Gastroesophageal sphincter (tissue), 4 donors: Measurements from ENCODE around the gene CRIP2. TPM values are rescaled to one million over a fixed set of nuclear protein-coding genes. Genes with fewer than 3 reads are reported as not detected.

Experiments
- ATAC-seq: fragments of 150-250 bp; one replicate; pipeline ENCODE4 v1.9.1; 2016; ENCODE audit warnings: mild to moderate bottlenecking, moderate library complexity
- H3K27ac ChIP-seq, 4 donors: fragments of 200-600 bp; sonication (generic) in 3 of 4; 1 replicate in 3 of 4; 2 replicates in 1 of 4; pipeline ENCODE4 v1.5.1; 2016 to 2019
- H3K27me3 ChIP-seq: fragments of 200-600 bp; sonication (generic); one replicate; pipeline ENCODE4 v1.5.1; 2019
- H3K36me3 ChIP-seq, 2 donors: fragments of 200-600 bp; sonication (generic); one replicate each; pipeline ENCODE4 v1.5.1; 2019; ENCODE audit warnings: control low read depth in 1 of 2
- H3K4me1 ChIP-seq, 3 donors: fragments of 200-600 bp; sonication (generic); 1 replicate in 2 of 3; 2 replicates in 1 of 3; pipeline ENCODE4 v1.5.1; 2016 to 2019; ENCODE audit warnings: control low read depth in 2 of 3
- H3K4me3 ChIP-seq, 2 donors: fragments of 200-600 bp; sonication (generic); one replicate each; pipeline ENCODE4 v1.5.1; 2019; ENCODE audit warnings: mild to moderate bottlenecking in 1 of 2, moderate library complexity in 1 of 2
- H3K9me3 ChIP-seq, 3 donors: fragments of 200-600 bp; sonication (generic); one replicate each; pipeline ENCODE4 v1.5.1; 2017 to 2019; ENCODE audit warnings: control low read depth in 2 of 3
- EP300 ChIP-seq: sonication (generic); formaldehyde crosslinking; IDR thresholded peaks from one replicate; pipeline ENCODE4 v1.6.1; 2017; ENCODE audit warnings: antibody characterized with exemption, mild to moderate bottlenecking
- POLR2A ChIP-seq, 2 donors: fragments of 450-650 bp; IDR thresholded peaks; one replicate each; pipeline ENCODE4 v1.6.1; 2017; ENCODE audit warnings: antibody characterized with exemption in 2 of 2, mild to moderate bottlenecking in 2 of 2, moderate library complexity in 1 of 2
- POLR2AphosphoS5 ChIP-seq: sonication (generic); formaldehyde crosslinking; IDR thresholded peaks from one replicate; pipeline ENCODE4 v1.6.1; 2017; ENCODE audit warnings: antibody characterized with exemption
- WGBS, 2 donors: methylation state at CpG; one replicate each; pipeline ENCODE4 v1.1.5; 2018; ENCODE audit warnings: low coverage in 1 of 2; 5-methylcytosine and 5-hydroxymethylcytosine counted together
- total RNA-seq, 4 donors: library from RNA; depleted of rRNA; stranded (reverse); fragments of >200 nt; gene quantifications; one replicate each; pipeline ENCODE4 v1.1.0, GENCODE V29; 2016
- TF ChIP-seq, protein P1 (sequence below), 4 experiments: fragments of 200-600 bp in 2 of 4; fragments of 450-650 bp in 2 of 4; sonication (generic) in 1 of 4; IDR thresholded peaks; one replicate each; pipeline ENCODE4 v1.5.1; 2017 to 2019; ENCODE audit warnings: antibody characterized with exemption in 4 of 4, mild to moderate bottlenecking in 2 of 4, moderate library complexity in 2 of 4

Gene CRIP2
- total RNA-seq, 4 donors from 2014 or later = 165 to 518 (median 343) TPM

- ATAC-seq = no peak
- H3K36me3 ChIP-seq = peaks cover 0 to 12% of the 10 kb centered on the region in 2 donors
- H3K27ac ChIP-seq = peak overlapping the region; percentile 85 to 97 (median 94)
- peak overlapping the region in 1 of 2 donors; percentile 61 for H3K4me3 ChIP-seq
- no peaks in the 10 kb centered on the region for H3K9me3 ChIP-seq
- no peaks in the 10 kb centered on the region for H3K27me3 ChIP-seq
- H3K4me1 ChIP-seq = peaks cover 0 to 80% (median 57%) of the 10 kb centered on the region in 3 donors
- WGBS, 2 donors = 20% methylated on average over 4 of the region's 20 CpGs; no CpG with 5 or more reads in 1 of the 2 donors
- TF ChIP-seq POLR2AphosphoS5 = no peak
- no peak for TF ChIP-seq EP300
- TF ChIP-seq, protein P1, sequence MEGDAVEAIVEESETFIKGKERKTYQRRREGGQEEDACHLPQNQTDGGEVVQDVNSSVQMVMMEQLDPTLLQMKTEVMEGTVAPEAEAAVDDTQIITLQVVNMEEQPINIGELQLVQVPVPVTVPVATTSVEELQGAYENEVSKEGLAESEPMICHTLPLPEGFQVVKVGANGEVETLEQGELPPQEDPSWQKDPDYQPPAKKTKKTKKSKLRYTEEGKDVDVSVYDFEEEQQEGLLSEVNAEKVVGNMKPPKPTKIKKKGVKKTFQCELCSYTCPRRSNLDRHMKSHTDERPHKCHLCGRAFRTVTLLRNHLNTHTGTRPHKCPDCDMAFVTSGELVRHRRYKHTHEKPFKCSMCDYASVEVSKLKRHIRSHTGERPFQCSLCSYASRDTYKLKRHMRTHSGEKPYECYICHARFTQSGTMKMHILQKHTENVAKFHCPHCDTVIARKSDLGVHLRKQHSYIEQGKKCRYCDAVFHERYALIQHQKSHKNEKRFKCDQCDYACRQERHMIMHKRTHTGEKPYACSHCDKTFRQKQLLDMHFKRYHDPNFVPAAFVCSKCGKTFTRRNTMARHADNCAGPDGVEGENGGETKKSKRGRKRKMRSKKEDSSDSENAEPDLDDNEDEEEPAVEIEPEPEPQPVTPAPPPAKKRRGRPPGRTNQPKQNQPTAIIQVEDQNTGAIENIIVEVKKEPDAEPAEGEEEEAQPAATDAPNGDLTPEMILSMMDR (IDR thresholded peaks at IDR 0.05) = no peak
- TF ChIP-seq POLR2A (IDR thresholded peaks at IDR 0.05) = no peak
Measured at GRCh38 chr14:105488781-105489541, 14.3 kb downstream of the CRIP2 start.

- peaks cover 0 to 73% (median 50%) of the 10 kb centered on the region in 3 donors for H3K4me1 ChIP-seq
- WGBS, 2 donors = 0% methylated on average over 1 to 9 of the region's 44 CpGs
Measured at GRCh38 chr14:105489542-105490266, 15.1 kb downstream of the CRIP2 start.

DNA sequence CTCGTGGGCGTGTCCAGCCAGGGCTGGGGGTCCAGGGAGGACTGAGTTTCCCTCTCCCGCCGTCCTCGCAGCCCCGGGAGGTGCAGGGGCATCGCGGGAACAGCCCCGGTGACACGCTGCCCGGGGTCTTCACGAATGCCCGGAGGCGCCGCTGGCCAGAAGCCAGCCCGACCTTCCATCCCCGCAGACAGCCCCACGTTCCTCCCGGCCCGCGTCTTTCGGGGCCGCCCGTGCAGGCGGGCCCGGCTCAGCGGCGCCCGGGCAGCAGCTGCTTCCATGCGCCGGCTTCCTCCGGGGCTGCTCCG lies 15.6 kb downstream of the CRIP2 start:
- ATAC-seq = peak; percentile 4
- WGBS, 2 donors = no CpG with 5 or more reads among the region's 33 CpGs
- H3K9me3 ChIP-seq = no peaks in the 10 kb centered on the region

More at GRCh38 chr14:105489542-105490266, 15.1 kb downstream of the CRIP2 start:
- Histone ChIP-seq H3K36me3 (peaks cover 0 to 12% of the 10 kb centered on the region in 2 donors), H3K9me3 (no peaks in the 10 kb centered on the region), H3K27me3 (no peaks in the 10 kb centered on the region), H3K4me3 (peak overlapping the region; percentile 51 to 61), H3K27ac (peak overlapping the region; percentile 85 to 97 (median 94))
- TF ChIP-seq, protein P1 (IDR thresholded peaks at IDR 0.05) = peak in 3 of 4 experiments; percentile 78
- TF ChIP-seq EP300 = no peak
- ATAC-seq = peak; percentile 15

GRCh38 chr14:105490572-105491365 lies 16.1 kb downstream of the CRIP2 start, which contains the start of gene TEDC1:
TSS of gene TEDC1 (plus strand) at chr14:105491246. CDS start at chr14:105491376, 130 bp downstream.
- peaks cover 0 to 12% of the 10 kb centered on the region in 2 donors for H3K36me3 ChIP-seq
- no peaks in the 10 kb centered on the region for H3K27me3 ChIP-seq
- peak within 1 kb of the TSS; percentile 51 to 69 for H3K4me3 ChIP-seq
- H3K9me3 ChIP-seq = no peaks in the 10 kb centered on the region
- no CpG with 5 or more reads among the region's 94 CpGs for WGBS, 2 donors
- ATAC-seq = peak; percentile 90
- peaks cover 0 to 67% (median 40%) of the 10 kb centered on the region in 3 donors for H3K4me1 ChIP-seq
- peak; percentile 46 for TF ChIP-seq POLR2AphosphoS5
- TF ChIP-seq POLR2A (IDR thresholded peaks at IDR 0.05) = peak; percentile 62 to 68
- TF ChIP-seq, protein P1 (IDR thresholded peaks at IDR 0.05) = peak in 3 of 4 experiments; percentile 82 to 99 (median 98)
- no peak for TF ChIP-seq EP300
- peak within 1 kb of the TSS; percentile 85 to 97 (median 94) for H3K27ac ChIP-seq

More for the DNA sequence above, 15.6 kb downstream of the CRIP2 start:
- H3K27me3 ChIP-seq = no peaks in the 10 kb centered on the region
- H3K36me3 ChIP-seq = peaks cover 0 to 12% of the 10 kb centered on the region in 2 donors
- peak overlapping the region; percentile 85 to 97 (median 94) for H3K27ac ChIP-seq
- peaks cover 0 to 68% (median 44%) of the 10 kb centered on the region in 3 donors for H3K4me1 ChIP-seq
- TF ChIP-seq POLR2A (IDR thresholded peaks at IDR 0.05) = no peak
- H3K4me3 ChIP-seq = peak overlapping the region; percentile 51 to 61
